ENCODE measurements around the gene RAD17. TPM values are rescaled to one million over a fixed set of nuclear protein-coding genes. Genes with fewer than 3 reads are reported as not detected.
"Not testable (repeated sequence)": the region's sequence is repeated elsewhere in the genome, so short reads cannot be mapped to it uniquely, and the experiment has no call there.

RAD17 gene
- total RNA-seq (2014; rRNA removed; shearing (Covaris generic)) = 16.7 and 18.6 TPM in 2 replicates

GRCh38 chr5:69369340-69370121, at the start of gene RAD17, which contains the start of the genes AK6 and TAF9:
Gene RAD17 (plus strand): TSS chr5:69369818. CDS start chr5:69372209, 2,391 bp downstream.
Gene AK6 (minus strand): TSS chr5:69369520. CDS start chr5:69369490, 30 bp downstream.
Gene TAF9 (minus strand): TSS chr5:69369520. CDS start chr5:69365737, 3,783 bp downstream.
- peak; percentile 86 for DNase-seq (ENCODE audit: low read depth)

- DNase-seq (ENCODE audit: low read depth) = no peak
Observed at GRCh38 chr5:69326365-69326764, 43.3 kb upstream of the RAD17 start.

GRCh38 chr5:69329905-69330489, 39.6 kb upstream of the RAD17 start:
- no peak for DNase-seq (ENCODE audit: low read depth)

GRCh38 chr5:69331528-69332445, 37.8 kb upstream of the RAD17 start:
- DNase-seq (ENCODE audit: low read depth) = no peak

- not testable (repeated sequence) for DNase-seq (ENCODE audit: low read depth)
Observed at GRCh38 chr5:69333668-69334315, 35.8 kb upstream of the RAD17 start.

GRCh38 chr5:69334793-69335268, 34.8 kb upstream of the RAD17 start:
- peak; percentile 75 for DNase-seq (ENCODE audit: low read depth)

- DNase-seq (ENCODE audit: low read depth) = peak; percentile 42
Observed at GRCh38 chr5:69335341-69335935, 34.2 kb upstream of the RAD17 start.

- DNase-seq (ENCODE audit: low read depth) = no peak
Observed at GRCh38 chr5:69341520-69342161, 28.0 kb upstream of the RAD17 start.

- DNase-seq (ENCODE audit: low read depth) = no peak
Observed at GRCh38 chr5:69343083-69343482, 26.5 kb upstream of the RAD17 start.

GRCh38 chr5:69350664-69351063, 19.0 kb upstream of the RAD17 start:
- DNase-seq (ENCODE audit: low read depth) = no peak

- no peak for DNase-seq (ENCODE audit: low read depth)
Observed at GRCh38 chr5:69359699-69360098, 9.9 kb upstream of the RAD17 start.

- no peak for DNase-seq (ENCODE audit: low read depth)
Observed at GRCh38 chr5:69360442-69360841, 9.2 kb upstream of the RAD17 start.

- peak; percentile 3 for DNase-seq (ENCODE audit: low read depth)
Observed at GRCh38 chr5:69364414-69364813, 5.2 kb upstream of the RAD17 start.

GRCh38 chr5:69364850-69365249, 4.8 kb upstream of the RAD17 start:
- no peak for DNase-seq (ENCODE audit: low read depth)

- DNase-seq (ENCODE audit: low read depth) = peak; percentile 4
Observed at GRCh38 chr5:69367697-69368279, 1.8 kb upstream of the RAD17 start.

- no peak for DNase-seq (ENCODE audit: low read depth)
Observed at GRCh38 chr5:69368458-69369339, 919 bp upstream of the RAD17 start.

GRCh38 chr5:69370335-69370734, 717 bp downstream of the RAD17 start:
- DNase-seq (ENCODE audit: low read depth) = not testable (repeated sequence)

- no peak for DNase-seq (ENCODE audit: low read depth)
Observed at GRCh38 chr5:69372394-69372793, 2.8 kb downstream of the RAD17 start.

GRCh38 chr5:69374911-69375446, 5.4 kb downstream of the RAD17 start:
- no peak for DNase-seq (ENCODE audit: low read depth)
